ENCODE measurements around the gene ANO10.

DNA sequence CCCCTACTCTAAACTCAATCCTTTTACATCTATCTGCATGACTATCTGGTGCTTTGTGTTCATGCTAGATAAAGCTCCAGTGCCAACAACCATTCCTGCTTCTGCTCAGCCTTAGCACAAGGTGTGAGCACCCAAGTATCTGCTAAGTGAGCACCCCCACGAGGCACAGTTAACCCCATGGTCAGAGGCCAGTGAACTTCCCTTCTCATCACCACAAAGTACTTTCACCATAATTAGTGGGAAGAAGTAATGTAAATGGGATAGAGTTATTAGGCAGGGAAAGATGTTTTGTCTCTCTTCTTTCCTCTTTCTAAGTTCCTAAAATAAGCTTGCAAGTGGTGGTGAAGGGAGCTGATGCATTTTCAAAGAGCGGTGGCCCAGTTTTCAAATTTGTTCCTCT is 96.4 kb downstream of the ANO10 start:
- TF ChIP-seq ZNF274 (IDR thresholded peaks at IDR 0.05; ENCODE audit: low read depth, low read length) (no peak), YY1 (IDR thresholded peaks at IDR 0.05; ENCODE audit: insufficient read depth, insufficient read length) (no peak), SUZ12 (IDR thresholded peaks at IDR 0.05; ENCODE audit: extremely low read depth, insufficient read depth, insufficient read length) (no peak)

Measured in NT2/D1 (cell line).